ENCODE data around the gene TXNRD1.
"Not testable (repeated sequence)": the region's sequence is repeated elsewhere in the genome, so short reads cannot be mapped to it uniquely, and the experiment has no call there.

DNA sequence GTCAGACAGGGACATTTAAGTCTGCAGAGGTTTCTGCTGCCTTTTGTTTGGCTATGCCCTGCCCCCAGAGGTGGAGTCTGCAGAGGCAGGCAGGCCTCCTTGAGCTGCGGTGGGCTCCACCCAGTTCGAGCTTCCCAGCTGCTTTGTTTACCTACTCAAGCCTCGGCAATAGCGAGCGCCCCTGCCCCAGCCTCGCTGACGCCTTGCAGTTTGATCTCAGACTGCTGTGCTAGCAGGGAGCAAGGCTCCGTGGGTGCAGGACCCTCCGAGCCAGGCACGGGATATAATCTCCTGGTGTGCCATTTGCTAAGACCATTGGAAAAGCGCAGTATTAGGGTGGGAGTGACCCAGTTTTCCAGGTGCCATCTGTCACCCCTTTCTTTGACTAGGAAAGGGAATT lies 178.5 kb downstream of the TXNRD1 start:
- TF ChIP-seq TAF1 (conservative IDR thresholded peaks at IDR 0.05); RXRA (IDR thresholded peaks at IDR 0.05); CTCF (IDR thresholded peaks at IDR 0.05; ENCODE audit: low read depth, low read length, missing input control); HNF4G (IDR thresholded peaks at IDR 0.05); REST (IDR thresholded peaks at IDR 0.05); SP1 (IDR thresholded peaks at IDR 0.05); GABPA (IDR thresholded peaks at IDR 0.05 in 1 of 2, conservative IDR thresholded peaks at IDR 0.05 in 1 of 2); NR2F2 (IDR thresholded peaks at IDR 0.05); YY1 (IDR thresholded peaks at IDR 0.05); RAD21 (IDR thresholded peaks at IDR 0.05): not testable (repeated sequence)
